Neuronal stem cell (in vitro differentiated cells): Measurements from ENCODE around the gene KRTAP10-1. TPM values are rescaled to one million over a fixed set of nuclear protein-coding genes. Genes with fewer than 3 reads are reported as not detected.

Experiments
- DNase-seq: peaks from one replicate; pipeline ENCODE4 v3.0.0-alpha.2; 2013; ENCODE audit warnings: low spot score
- H2AFZ ChIP-seq: one replicate; pipeline ENCODE4 v1.6.1; 2013; ENCODE audit warnings: mild to moderate bottlenecking, low read length, inconsistent platforms
- H2AK5ac ChIP-seq: 2 replicates; pipeline ENCODE4 v1.6.1; 2013; ENCODE audit warnings: low read depth, mild to moderate bottlenecking, inconsistent platforms, low read length, moderate library complexity, mixed read lengths
- H2BK120ac ChIP-seq: 2 replicates; pipeline ENCODE4 v1.6.1; 2013; ENCODE audit warnings: low read depth, mild to moderate bottlenecking, inconsistent platforms, low read length, moderate library complexity, mixed read lengths
- H2BK12ac ChIP-seq: one replicate; pipeline ENCODE4 v1.6.1; 2013; ENCODE audit warnings: low read length, inconsistent platforms
- H2BK15ac ChIP-seq: 2 replicates; pipeline ENCODE4 v1.6.1; 2013; ENCODE audit warnings: mild to moderate bottlenecking, low read length, inconsistent platforms, mixed read lengths
- H2BK5ac ChIP-seq: one replicate; pipeline ENCODE4 v1.6.1; 2013; ENCODE audit warnings: inconsistent platforms, mild to moderate bottlenecking, low read length, moderate library complexity
- H3K14ac ChIP-seq: one replicate; pipeline ENCODE4 v1.6.1; 2013; ENCODE audit warnings: low read length, inconsistent platforms
- H3K18ac ChIP-seq: 2 replicates; pipeline ENCODE4 v1.6.1; 2013; ENCODE audit warnings: low read length, inconsistent platforms
- H3K23ac ChIP-seq: 2 replicates; pipeline ENCODE4 v1.6.1; 2013; ENCODE audit warnings: low read depth, mild to moderate bottlenecking, mixed read lengths, low read length, inconsistent platforms; ENCODE audit not compliant: poor library complexity
- H3K27ac ChIP-seq: replicated peaks from 3 replicates; pipeline ENCODE4 v1.5.1; 2013; ENCODE audit warnings: low read length, inconsistent platforms
- H3K27me3 ChIP-seq, 3 experiments: 2 replicates each; pipeline ENCODE4 v1.6.1; 2013; ENCODE audit warnings: low read length in 3 of 3, mild to moderate bottlenecking in 2 of 3, inconsistent platforms in 1 of 3, low read depth in 1 of 3, mixed read lengths in 1 of 3, moderate library complexity in 1 of 3; ENCODE audit not compliant: control insufficient read depth in 3 of 3, insufficient read depth in 3 of 3
- H3K36me3 ChIP-seq, 2 donors: replicated peaks in 1 of 2; 2 replicates each; pipeline ENCODE4 v1.6.1; 2013; ENCODE audit warnings: low read length in 2 of 2; ENCODE audit not compliant: control insufficient read depth in 2 of 2, insufficient read depth in 2 of 2
- H3K4ac ChIP-seq: 2 replicates; pipeline ENCODE4 v1.6.1; 2013; ENCODE audit warnings: inconsistent platforms, mild to moderate bottlenecking, low read length, moderate library complexity
- H3K4me1 ChIP-seq, 2 donors: 1 replicate in 1 of 2; 2 replicates in 1 of 2; pipeline ENCODE4 v1.6.1; 2013; ENCODE audit warnings: low read length in 2 of 2, low read depth in 1 of 2; ENCODE audit not compliant: control insufficient read depth in 2 of 2, insufficient read depth in 1 of 2
- H3K4me2 ChIP-seq: one replicate; pipeline ENCODE4 v1.6.1; 2013; ENCODE audit warnings: mild to moderate bottlenecking, low read length, inconsistent platforms; ENCODE audit not compliant: insufficient read depth, poor library complexity, severe bottlenecking
- H3K4me3 ChIP-seq, 2 donors: 2 replicates each; pipeline ENCODE4 v1.5.1; 2013; ENCODE audit warnings: low read length in 2 of 2, mild to moderate bottlenecking in 2 of 2, inconsistent platforms in 1 of 2, moderate library complexity in 1 of 2
- H3K79me1 ChIP-seq: one replicate; pipeline ENCODE4 v1.6.1; 2013; ENCODE audit warnings: low read depth, mild to moderate bottlenecking, inconsistent platforms, low read length, moderate library complexity
- H3K9ac ChIP-seq: one replicate; pipeline ENCODE4 v1.6.1; 2013; ENCODE audit warnings: mild to moderate bottlenecking, low read depth, low read length, inconsistent platforms; ENCODE audit not compliant: poor library complexity
- H3K9me3 ChIP-seq, 2 donors: replicated peaks in 1 of 2; 2 replicates each; pipeline versions ENCODE3 to v1.6.1; 2013; ENCODE audit warnings: low read length in 2 of 2, mild to moderate bottlenecking in 2 of 2, inconsistent platforms in 1 of 2, low read depth in 1 of 2, mixed read lengths in 1 of 2, moderate library complexity in 1 of 2; ENCODE audit not compliant: control insufficient read depth in 2 of 2, insufficient read depth in 1 of 2
- H4K8ac ChIP-seq: one replicate; pipeline ENCODE4 v1.6.1; 2013; ENCODE audit warnings: low read depth, mild to moderate bottlenecking, inconsistent platforms, low read length, moderate library complexity
- H4K91ac ChIP-seq: one replicate; pipeline ENCODE4 v1.6.1; 2013; ENCODE audit warnings: low read length, low read depth, mild to moderate bottlenecking, inconsistent platforms; ENCODE audit not compliant: poor library complexity
- WGBS, 2 donors: extraction: QIAGEN DNeasy Blood & Tissue Kit; methylation state at CpG; one replicate each; pipeline ENCODE4 v1.1.7; 2013; ENCODE audit warnings: missing lambda C conversion rate in 2 of 2, mixed read lengths in 1 of 2; ENCODE audit not compliant: insufficient read length in 2 of 2, insufficient replicate concordance in 1 of 2; ENCODE audit errors: extremely low coverage in 2 of 2; 5-methylcytosine and 5-hydroxymethylcytosine counted together
- polyA plus RNA-seq, 2 experiments: library from polyadenylated mRNA; stranded (reverse); fragments of 200-250 nt; gene quantifications; one replicate each; pipeline ENCODE4 v1.2.3, GENCODE V29; 2013

Gene KRTAP10-1, protein sequence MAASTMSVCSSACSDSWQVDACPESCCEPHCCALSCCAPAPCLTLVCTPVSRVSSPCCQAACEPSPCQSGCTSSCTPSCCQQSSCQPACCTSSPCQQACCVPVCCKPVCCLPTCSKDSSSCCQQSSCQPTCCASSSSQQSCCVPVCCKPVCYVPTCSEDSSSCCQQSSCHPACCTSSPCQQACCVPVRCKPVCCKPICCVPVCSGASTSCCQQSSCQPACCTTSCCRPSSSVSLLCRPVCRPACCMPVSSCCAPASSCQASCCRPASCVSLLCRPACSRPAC
- not detected for polyA plus RNA-seq (2013, experiment 1 of 2)
- not detected for polyA plus RNA-seq (2013, experiment 2 of 2)

DNA sequence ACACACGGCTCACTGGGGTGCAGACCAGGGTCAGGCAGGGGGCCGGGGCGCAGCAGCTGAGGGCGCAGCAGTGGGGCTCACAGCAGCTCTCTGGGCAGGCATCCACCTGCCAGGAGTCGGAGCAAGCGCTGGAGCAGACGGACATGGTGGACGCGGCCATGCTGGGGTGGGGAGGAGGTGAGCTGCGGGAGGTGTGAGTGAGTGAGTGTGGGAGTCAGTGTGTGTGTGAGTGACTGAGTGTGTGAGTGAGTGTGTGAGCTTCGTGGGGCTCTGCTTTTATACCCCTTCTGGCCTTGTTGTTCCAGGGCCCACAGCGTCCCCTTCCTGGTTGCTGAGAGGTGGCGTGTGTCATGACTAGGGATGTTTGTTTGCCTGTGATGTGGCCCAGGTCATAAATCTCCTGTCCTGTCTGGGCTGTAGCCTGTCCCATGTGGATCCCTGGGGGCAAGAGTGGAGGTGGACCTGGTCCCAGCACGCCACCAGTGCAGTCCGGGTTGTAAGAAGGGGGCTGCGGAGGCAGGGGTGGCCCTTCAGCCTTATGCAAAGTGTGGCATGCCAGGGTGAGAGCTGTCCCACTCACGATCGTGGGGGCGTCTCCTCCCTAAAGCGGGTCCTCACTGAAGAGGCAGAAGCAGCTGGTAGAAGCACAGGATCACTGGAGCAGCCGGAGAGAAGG, at the start of gene KRTAP10-1:
KRTAP10-1 (minus strand) TSS at position 205 of the 676 bp plus-strand sequence; CDS start at position 160, 45 bp downstream.
- H4K91ac ChIP-seq, result no peak within 1 kb of the TSS
- peaks cover 3 to 9% of the 10 kb centered on the region in 2 donors for H3K9me3 ChIP-seq
- H2BK15ac ChIP-seq, result peak within 1 kb of the TSS; percentile 46
- H3K4me1 ChIP-seq, result no peaks in the 10 kb centered on the region
- H3K27me3 ChIP-seq, result peaks cover 0 to 15% (median 0%) of the 10 kb centered on the region in 3 experiments
- no peak within 1 kb of the TSS for H3K4ac ChIP-seq
- peak within 1 kb of the TSS; percentile 27 for H3K9ac ChIP-seq
- no peak within 1 kb of the TSS for H3K4me3 ChIP-seq
- no peak for DNase-seq
- no peak within 1 kb of the TSS for H4K8ac ChIP-seq
- H3K79me1 ChIP-seq, result no peaks in the 10 kb centered on the region
- H2AFZ ChIP-seq, result no peak within 1 kb of the TSS
- H3K14ac ChIP-seq, result peak within 1 kb of the TSS; percentile 92
- peak within 1 kb of the TSS; percentile 82 for H2BK12ac ChIP-seq
- peak within 1 kb of the TSS; percentile 53 for H3K18ac ChIP-seq
- no peak within 1 kb of the TSS for H3K4me2 ChIP-seq
- no peak within 1 kb of the TSS for H3K27ac ChIP-seq
- no peak within 1 kb of the TSS for H3K23ac ChIP-seq
- no CpG with 5 or more reads among the region's 21 CpGs for WGBS, 2 donors
- H2BK5ac ChIP-seq, result no peak within 1 kb of the TSS
- H3K36me3 ChIP-seq, result no peaks in the 10 kb centered on the region
- no peak within 1 kb of the TSS for H2BK120ac ChIP-seq
- H2AK5ac ChIP-seq, result peak within 1 kb of the TSS; percentile 49

DNA sequence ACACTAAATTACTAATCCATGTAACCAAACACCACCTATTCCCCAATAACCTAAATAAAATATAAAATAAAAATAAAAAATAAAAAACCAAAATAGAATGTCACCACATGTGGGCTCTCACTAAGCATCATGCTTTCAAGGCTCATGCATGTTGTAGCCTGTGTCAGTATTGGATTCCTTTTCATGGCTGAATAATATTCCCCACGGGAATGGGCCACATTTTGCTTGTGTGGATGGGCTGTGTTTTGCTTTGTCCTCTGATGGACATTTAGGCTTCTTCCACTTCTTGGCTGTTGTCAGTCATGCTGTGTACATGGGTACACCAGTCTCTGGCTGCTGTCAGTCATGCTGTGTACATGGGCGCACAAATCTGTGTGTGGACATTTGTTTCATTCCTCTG, 49.1 kb upstream of the KRTAP10-1 start:
- peak overlapping the region; percentile 79 for H2BK15ac ChIP-seq
- no peak overlapping the region for H4K91ac ChIP-seq
- H3K27ac ChIP-seq, result no peak overlapping the region
- H3K27me3 ChIP-seq, result peaks cover 0 to 4% (median 0%) of the 10 kb centered on the region in 3 experiments
- no peak overlapping the region for H3K14ac ChIP-seq
- no peak overlapping the region for H2BK12ac ChIP-seq
- no peak overlapping the region for H3K23ac ChIP-seq
- peaks cover 0 to 3% of the 10 kb centered on the region in 2 donors for H3K9me3 ChIP-seq
- H2BK5ac ChIP-seq, result no peak overlapping the region
- H3K4me2 ChIP-seq, result no peak overlapping the region
- H3K9ac ChIP-seq, result no peak overlapping the region
- WGBS, 2 donors, result no CpG with 5 or more reads among the region's 2 CpGs
- no peak overlapping the region for H4K8ac ChIP-seq
- no peak overlapping the region for H3K4me3 ChIP-seq
- peaks cover 3% of the 10 kb centered on the region for H3K79me1 ChIP-seq
- H3K4me1 ChIP-seq, result peaks cover 3 to 4% of the 10 kb centered on the region in 2 donors
- H3K36me3 ChIP-seq, result no peaks in the 10 kb centered on the region
- H2AK5ac ChIP-seq, result peak overlapping the region; percentile 90
- peak overlapping the region; percentile 78 for H2BK120ac ChIP-seq
- H2AFZ ChIP-seq, result no peak overlapping the region
- DNase-seq, result no peak
- H3K18ac ChIP-seq, result peak overlapping the region; percentile 33
- H3K4ac ChIP-seq, result no peak overlapping the region

DNA sequence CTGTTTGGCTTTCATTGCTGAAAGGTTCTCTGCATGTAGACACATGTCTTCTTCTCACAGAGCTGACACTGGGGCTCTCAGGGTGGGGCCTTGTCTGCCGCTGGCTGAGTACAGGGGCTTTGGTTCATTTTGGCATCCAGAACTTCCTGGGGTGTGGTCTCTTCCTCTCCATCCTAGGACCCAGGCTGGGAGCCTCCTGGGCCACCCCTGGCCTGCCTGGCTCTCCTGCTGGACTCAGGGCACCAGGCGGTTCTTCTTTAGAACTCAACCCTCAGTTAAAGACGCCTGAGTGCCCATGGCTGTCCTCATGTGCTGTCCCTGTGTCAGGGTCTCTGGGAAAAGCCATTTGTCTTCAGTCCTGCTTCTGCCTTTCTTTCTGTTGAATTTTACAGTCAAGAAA, 45.9 kb upstream of the KRTAP10-1 start:
- Histone ChIP-seq H4K8ac (no peak overlapping the region), H3K4me3 (no peak overlapping the region), H3K4me1 (no peaks in the 10 kb centered on the region), H3K36me3 (no peaks in the 10 kb centered on the region), H2BK12ac (no peak overlapping the region), H2BK120ac (no peak overlapping the region), H2AFZ (no peak overlapping the region), H3K9me3 (peaks cover 5 to 6% of the 10 kb centered on the region in 2 donors), H2BK15ac (no peak overlapping the region), H3K4me2 (no peak overlapping the region), H3K27me3 (peaks cover 0 to 6% (median 0%) of the 10 kb centered on the region in 3 experiments), H3K14ac (no peak overlapping the region), H3K79me1 (peaks cover 3% of the 10 kb centered on the region), H2AK5ac (no peak overlapping the region), H3K9ac (no peak overlapping the region), H3K18ac (no peak overlapping the region), H3K27ac (no peak overlapping the region), H4K91ac (no peak overlapping the region), H2BK5ac (no peak overlapping the region), H3K4ac (no peak overlapping the region), H3K23ac (no peak overlapping the region)
- no peak for DNase-seq
- WGBS, 2 donors, result no CpG with 5 or more reads among the region's 3 CpGs

DNA sequence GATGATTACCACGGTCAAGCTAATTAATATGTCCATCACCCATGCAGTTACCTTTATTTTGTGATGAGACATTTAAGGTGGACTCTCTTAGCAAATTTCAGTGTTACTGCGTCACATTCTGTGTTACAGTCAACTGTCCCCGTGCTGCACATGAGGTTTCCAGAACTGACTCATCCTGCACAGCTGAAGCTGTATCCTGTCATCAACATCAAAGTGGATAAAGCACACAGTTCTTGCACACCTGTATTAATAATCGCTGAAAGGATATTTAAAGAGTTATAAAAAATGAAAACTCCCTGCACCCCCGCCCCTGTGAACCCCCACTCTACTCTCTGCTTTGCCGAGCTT, 43.8 kb upstream of the KRTAP10-1 start:
- Histone ChIP-seq H3K27ac (no peak overlapping the region), H4K91ac (no peak overlapping the region), H2BK120ac (no peak overlapping the region), H3K4me3 (no peak overlapping the region), H3K18ac (no peak overlapping the region), H3K9ac (no peak overlapping the region), H2AK5ac (no peak overlapping the region), H2BK5ac (no peak overlapping the region), H3K14ac (no peak overlapping the region), H3K27me3 (peaks cover 0 to 6% (median 0%) of the 10 kb centered on the region in 3 experiments), H2AFZ (no peak overlapping the region), H3K23ac (no peak overlapping the region), H2BK12ac (no peak overlapping the region), H4K8ac (no peak overlapping the region), H3K9me3 (peaks cover 2 to 6% of the 10 kb centered on the region in 2 donors), H3K36me3 (no peaks in the 10 kb centered on the region), H3K4me1 (no peaks in the 10 kb centered on the region), H3K4ac (no peak overlapping the region), H2BK15ac (no peak overlapping the region), H3K79me1 (no peaks in the 10 kb centered on the region), H3K4me2 (no peak overlapping the region)
- no CpG with 5 or more reads among the region's 6 CpGs for WGBS, 2 donors
- no peak for DNase-seq
